Ovary (tissue), 3 donors: ENCODE results near the gene FIGNL1.
A peak's percentile ranks its signal among the peaks of the same experiment; 100 is the strongest.

Experiments
- CTCF ChIP-seq, 3 donors: fragments of 450-650 bp in 2 of 3; fragments of 200-600 bp in 1 of 3; IDR thresholded peaks; one replicate each; pipeline versions ENCODE4 v1.5.1 to v1.8.0; 2016 to 2022; ENCODE audit warnings: antibody characterized with exemption in 3 of 3, mild to moderate bottlenecking in 1 of 3
- EP300 ChIP-seq: sonication (generic); formaldehyde crosslinking; IDR thresholded peaks from one replicate; pipeline ENCODE4 v1.6.1; 2017; ENCODE audit warnings: antibody characterized with exemption
- POLR2A ChIP-seq: fragments of 450-650 bp; IDR thresholded peaks from one replicate; pipeline ENCODE4 v1.6.1; 2017; ENCODE audit warnings: antibody characterized with exemption, mild to moderate bottlenecking, moderate library complexity
- donor health status: DM: no; HTN: no; CAD: no.

- TF ChIP-seq CTCF (IDR thresholded peaks at IDR 0.05) (peak; percentile 81 to 95 (median 92)), POLR2A (no peak), EP300 (no peak)
Observed at GRCh38 chr7:50467817-50468610, 17.9 kb upstream of the FIGNL1 start.
